Measurements from ENCODE around the gene OR13C5. TPM values are rescaled to one million over a fixed set of nuclear protein-coding genes. Genes with fewer than 3 reads are reported as not detected.

The OR13C5 gene
- total and polyA plus RNA-seq, 10 of the 15 experiments (the other 5 are each of a cell fraction or from before 2014, with no cell fraction given) = 0.58 TPM; not detected in 9

GRCh38 chr9:104575456-104575855 lies 23.8 kb downstream of the OR13C5 start (continued):
- TF ChIP-seq, protein P1, sequence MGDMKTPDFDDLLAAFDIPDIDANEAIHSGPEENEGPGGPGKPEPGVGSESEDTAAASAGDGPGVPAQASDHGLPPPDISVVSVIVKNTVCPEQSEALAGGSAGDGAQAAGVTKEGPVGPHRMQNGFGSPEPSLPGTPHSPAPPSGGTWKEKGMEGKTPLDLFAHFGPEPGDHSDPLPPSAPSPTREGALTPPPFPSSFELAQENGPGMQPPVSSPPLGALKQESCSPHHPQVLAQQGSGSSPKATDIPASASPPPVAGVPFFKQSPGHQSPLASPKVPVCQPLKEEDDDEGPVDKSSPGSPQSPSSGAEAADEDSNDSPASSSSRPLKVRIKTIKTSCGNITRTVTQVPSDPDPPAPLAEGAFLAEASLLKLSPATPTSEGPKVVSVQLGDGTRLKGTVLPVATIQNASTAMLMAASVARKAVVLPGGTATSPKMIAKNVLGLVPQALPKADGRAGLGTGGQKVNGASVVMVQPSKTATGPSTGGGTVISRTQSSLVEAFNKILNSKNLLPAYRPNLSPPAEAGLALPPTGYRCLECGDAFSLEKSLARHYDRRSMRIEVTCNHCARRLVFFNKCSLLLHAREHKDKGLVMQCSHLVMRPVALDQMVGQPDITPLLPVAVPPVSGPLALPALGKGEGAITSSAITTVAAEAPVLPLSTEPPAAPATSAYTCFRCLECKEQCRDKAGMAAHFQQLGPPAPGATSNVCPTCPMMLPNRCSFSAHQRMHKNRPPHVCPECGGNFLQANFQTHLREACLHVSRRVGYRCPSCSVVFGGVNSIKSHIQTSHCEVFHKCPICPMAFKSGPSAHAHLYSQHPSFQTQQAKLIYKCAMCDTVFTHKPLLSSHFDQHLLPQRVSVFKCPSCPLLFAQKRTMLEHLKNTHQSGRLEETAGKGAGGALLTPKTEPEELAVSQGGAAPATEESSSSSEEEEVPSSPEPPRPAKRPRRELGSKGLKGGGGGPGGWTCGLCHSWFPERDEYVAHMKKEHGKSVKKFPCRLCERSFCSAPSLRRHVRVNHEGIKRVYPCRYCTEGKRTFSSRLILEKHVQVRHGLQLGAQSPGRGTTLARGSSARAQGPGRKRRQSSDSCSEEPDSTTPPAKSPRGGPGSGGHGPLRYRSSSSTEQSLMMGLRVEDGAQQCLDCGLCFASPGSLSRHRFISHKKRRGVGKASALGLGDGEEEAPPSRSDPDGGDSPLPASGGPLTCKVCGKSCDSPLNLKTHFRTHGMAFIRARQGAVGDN (IDR thresholded peaks at IDR 0.05) = no peak
- TF ChIP-seq, protein P2, sequence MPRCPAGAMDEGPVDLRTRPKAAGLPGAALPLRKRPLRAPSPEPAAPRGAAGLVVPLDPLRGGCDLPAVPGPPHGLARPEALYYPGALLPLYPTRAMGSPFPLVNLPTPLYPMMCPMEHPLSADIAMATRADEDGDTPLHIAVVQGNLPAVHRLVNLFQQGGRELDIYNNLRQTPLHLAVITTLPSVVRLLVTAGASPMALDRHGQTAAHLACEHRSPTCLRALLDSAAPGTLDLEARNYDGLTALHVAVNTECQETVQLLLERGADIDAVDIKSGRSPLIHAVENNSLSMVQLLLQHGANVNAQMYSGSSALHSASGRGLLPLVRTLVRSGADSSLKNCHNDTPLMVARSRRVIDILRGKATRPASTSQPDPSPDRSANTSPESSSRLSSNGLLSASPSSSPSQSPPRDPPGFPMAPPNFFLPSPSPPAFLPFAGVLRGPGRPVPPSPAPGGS (IDR thresholded peaks at IDR 0.05; ENCODE audit: borderline replicate concordance, insufficient read depth, low read depth, low read length, poor library complexity, severe bottlenecking) = no peak
- TF ChIP-seq CREM (IDR thresholded peaks at IDR 0.05; ENCODE audit: low read depth) (no peak), EED (IDR thresholded peaks at IDR 0.05; ENCODE audit: low read depth) (no peak), NFYB (IDR thresholded peaks at IDR 0.05; ENCODE audit: insufficient read depth, low read depth, low read length) (no peak), ZSCAN29 (IDR thresholded peaks at IDR 0.05) (no peak)

DNA sequence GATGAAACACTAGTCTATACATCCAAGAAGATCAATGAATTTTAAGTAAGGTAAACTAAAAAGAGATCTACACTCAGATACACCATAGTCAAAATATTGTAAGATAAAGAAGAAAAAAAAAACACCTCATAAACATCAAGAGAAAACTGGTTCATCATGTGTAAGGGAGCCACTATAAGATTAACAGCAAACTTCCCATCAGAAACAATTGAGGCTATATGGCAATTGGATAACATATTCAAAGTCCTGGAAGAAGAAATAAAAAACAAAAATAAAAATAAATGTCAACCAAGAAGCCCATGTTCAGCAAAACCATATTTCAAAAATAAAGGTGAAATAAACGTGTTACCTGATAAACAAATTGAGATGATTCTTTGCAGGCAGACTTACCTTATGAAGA lies 26.6 kb downstream of the OR13C5 start:
- intact Hi-C loops (cut with micrococcal nuclease; ENCODE audit: unreplicated experiment) = no loop called here
- TF ChIP-seq JUNB (IDR thresholded peaks at IDR 0.05) (no peak), SIX5 (IDR thresholded peaks at IDR 0.05; ENCODE audit: low read depth, low read length, severe bottlenecking) (no peak), IRF4 (IDR thresholded peaks at IDR 0.05; ENCODE audit: low read depth, low read length) (no peak), CEBPB (IDR thresholded peaks at IDR 0.05; ENCODE audit: borderline replicate concordance in 1 of 2, low read depth in 2 of 2, low read length in 2 of 2) (no peak), MXI1 (IDR thresholded peaks at IDR 0.05; ENCODE audit: low read depth, low read length) (no peak), ASH2L (IDR thresholded peaks at IDR 0.05; ENCODE audit: borderline replicate concordance, low read depth) (no peak), KLF5 (IDR thresholded peaks at IDR 0.05; ENCODE audit: partially characterized antibody) (no peak), CHD4 (IDR thresholded peaks at IDR 0.05) (no peak), SMARCA5 (IDR thresholded peaks at IDR 0.05) (no peak), NFYB (IDR thresholded peaks at IDR 0.05; ENCODE audit: insufficient read depth, low read depth, low read length) (no peak)
- TF ChIP-seq, protein P2 (IDR thresholded peaks at IDR 0.05; ENCODE audit: borderline replicate concordance, insufficient read depth, low read depth, low read length, poor library complexity, severe bottlenecking) = no peak

More for the DNA sequence above, 26.6 kb downstream of the OR13C5 start:
- in situ Hi-C loops (cut with MboI) = no loop called here
- H3K4me2 ChIP-seq (ENCODE audit: control insufficient read depth, insufficient read depth) = no peak overlapping the region
- no peaks in the 10 kb centered on the region for H3K79me2 ChIP-seq (ENCODE audit: control insufficient read depth, insufficient read depth, low read length)
- SMC1A ChIA-PET (ENCODE audit: uncharacterized antibody, unreplicated experiment) = no interaction called here
- no peaks in the 10 kb centered on the region for H4K20me1 ChIP-seq (ENCODE audit: control insufficient read depth, insufficient read depth)
- H2AFZ ChIP-seq (ENCODE audit: control insufficient read depth, low read depth, low read length) = no peak overlapping the region
- H3K27ac ChIP-seq (ENCODE audit: control insufficient read depth, insufficient read depth) = no peak overlapping the region
- H3K27me3 ChIP-seq (replicated peaks in 1 of 2; ENCODE audit: control insufficient read depth in 2 of 2, insufficient read depth in 2 of 2, low read length in 1 of 2) = no peaks in the 10 kb centered on the region
- H3K36me3 ChIP-seq (ENCODE audit: control insufficient read depth in 2 of 2, insufficient read depth in 2 of 2, low read length in 1 of 2) = no peaks in the 10 kb centered on the region
- POLR2A ChIA-PET = interaction anchor here (0.6 kb wide), 1 partner anchor 1892 kb away, joined by 3 read pairs; no protein-coding TSS in a partner anchor
- RAD21 ChIA-PET (ENCODE audit: unreplicated experiment) = no interaction called here
- H3K9ac ChIP-seq (ENCODE audit: control insufficient read depth, insufficient read depth, low read length) = no peak overlapping the region
- DNase-seq (ENCODE audit: low read depth, low spot score) = no peak
- H3K9me3 ChIP-seq (replicated peaks; ENCODE audit: control insufficient read depth, insufficient read depth, low read length) = no peaks in the 10 kb centered on the region
- no peak overlapping the region for H3K4me3 ChIP-seq
- H3K4me1 ChIP-seq (ENCODE audit: control insufficient read depth, insufficient read depth, low read length) = no peaks in the 10 kb centered on the region
- CTCF ChIA-PET = no interaction called here
- ATAC-seq = no peak
- WGBS (ENCODE audit: insufficient coverage, insufficient replicate concordance, low lambda C conversion rate, missing lambda C conversion rate) = 0% methylated on average over 1 of the region's 1 CpG
- no TSS peak for BruUV-seq (replicated peaks)
- no peak for FAIRE-seq

Data from GM12878 (cell line).